HepG2 (cell line): ENCODE results near the gene GPR179. TPM values are rescaled to one million over a fixed set of nuclear protein-coding genes. Genes with fewer than 3 reads are reported as not detected.

ENCODE experiments used
- AHR ChIP-seq: IDR thresholded peaks from 2 replicates; pipeline ENCODE4 v1.6.1; 2018; ENCODE audit warnings: missing genetic modification reagents, missing compliant biosample characterization
- CCDC6 ChIP-seq: sonication (generic); formaldehyde crosslinking; IDR thresholded peaks from 2 replicates; pipeline ENCODE4 v1.8.1; 2022; ENCODE audit warnings: mild to moderate bottlenecking, missing genetic modification reagents, moderate library complexity
- HCFC1 ChIP-seq: fragments of 150-350 bp; IDR thresholded peaks from 2 replicates; pipeline ENCODE4 v1.6.1; 2014; ENCODE audit warnings: low read depth, low read length
- HMGA1 ChIP-seq: sonication (generic); formaldehyde crosslinking; conservative IDR thresholded peaks from 2 replicates; pipeline ENCODE4 v1.4.0; 2020; ENCODE audit warnings: missing genetic modification reagents
- KDM5B ChIP-seq: sonication (generic); formaldehyde crosslinking; IDR thresholded peaks from 2 replicates; pipeline ENCODE4 v1.4.0; 2020; ENCODE audit warnings: missing genetic modification reagents, mild to moderate bottlenecking, borderline replicate concordance
- MBNL3 ChIP-seq: fragments of 250-450 bp; sonication (Bioruptor Pico); conservative IDR thresholded peaks from 2 replicates; pipeline ENCODE4 v1.8.0; 2022; ENCODE audit warnings: mild to moderate bottlenecking, inconsistent platforms
- MTA3 ChIP-seq: sonication (generic); formaldehyde crosslinking; IDR thresholded peaks from 2 replicates; pipeline ENCODE4 v1.4.0; 2020; ENCODE audit warnings: missing genetic modification reagents
- MYNN ChIP-seq: sonication (generic); formaldehyde crosslinking; IDR thresholded peaks from 2 replicates; pipeline ENCODE4 v1.4.0; 2020; ENCODE audit warnings: mild to moderate bottlenecking, low read depth, missing genetic modification reagents
- NFYC ChIP-seq: IDR thresholded peaks from 2 replicates; pipeline ENCODE4 v1.6.1; 2016; ENCODE audit warnings: missing genetic modification reagents, missing compliant biosample characterization
- PRPF4 ChIP-seq: fragments of 200-400 bp; formaldehyde crosslinking; IDR thresholded peaks from 2 replicates; pipeline ENCODE4 v1.6.1; 2016; ENCODE audit warnings: low read length, low read depth; ENCODE audit not compliant: poor library complexity, severe bottlenecking
- SIN3B ChIP-seq: fragments of 150-350 bp; IDR thresholded peaks from 2 replicates; pipeline ENCODE4 v1.6.1; 2014; ENCODE audit warnings: low read length
- SNAI1 ChIP-seq: sonication (generic); formaldehyde crosslinking; IDR thresholded peaks from 2 replicates; pipeline ENCODE4 v1.5.0; 2020; ENCODE audit warnings: mild to moderate bottlenecking, missing genetic modification reagents, borderline replicate concordance
- TOE1 ChIP-seq: sonication (generic); formaldehyde crosslinking; IDR thresholded peaks from 2 replicates; pipeline ENCODE4 v1.4.0; 2020; ENCODE audit warnings: mild to moderate bottlenecking, missing genetic modification reagents
- WIZ ChIP-seq: sonication (generic); formaldehyde crosslinking; IDR thresholded peaks from 2 replicates; pipeline ENCODE4 v1.5.1; 2020; ENCODE audit warnings: mild to moderate bottlenecking, missing genetic modification reagents
- YY1 ChIP-seq: IDR thresholded peaks from 2 replicates; pipeline ENCODE4 v1.6.1; 2011; ENCODE audit warnings: low read length, low read depth, moderate library complexity, mild to moderate bottlenecking; ENCODE audit not compliant: insufficient read depth, insufficient replicate concordance
- ZBTB8A ChIP-seq: sonication (generic); formaldehyde crosslinking; IDR thresholded peaks from 2 replicates; pipeline ENCODE4 v1.4.0; 2020; ENCODE audit warnings: mild to moderate bottlenecking, low read depth, missing genetic modification reagents, borderline replicate concordance
- ZFYVE20 ChIP-seq: sonication (generic); formaldehyde crosslinking; IDR thresholded peaks from 2 replicates; pipeline ENCODE4 v1.8.0; 2023; ENCODE audit warnings: low read depth, mild to moderate bottlenecking, moderate library complexity, missing genetic modification reagents, borderline replicate concordance
- ZNF121 ChIP-seq: sonication (generic); formaldehyde crosslinking; IDR thresholded peaks from 2 replicates; pipeline ENCODE4 v1.5.0; 2020; ENCODE audit warnings: mild to moderate bottlenecking, missing genetic modification reagents
- ZNF235 ChIP-seq: sonication (generic); formaldehyde crosslinking; IDR thresholded peaks from 2 replicates; pipeline ENCODE4 v1.8.1; 2023; ENCODE audit warnings: mild to moderate bottlenecking, missing genetic modification reagents, borderline replicate concordance
- ZNF282 ChIP-seq: fragments of 450-650 bp; IDR thresholded peaks from 2 replicates; pipeline ENCODE4 v1.6.1; 2018; ENCODE audit not compliant: partially characterized antibody
- ZNF543 ChIP-seq: sonication (generic); formaldehyde crosslinking; IDR thresholded peaks from 2 replicates; pipeline ENCODE4 v1.4.0; 2020; ENCODE audit warnings: mild to moderate bottlenecking, missing genetic modification reagents
- ZNF558 ChIP-seq: sonication (generic); formaldehyde crosslinking; IDR thresholded peaks from 2 replicates; pipeline ENCODE4 v1.9.0; 2022; ENCODE audit warnings: mild to moderate bottlenecking, missing genetic modification reagents, borderline replicate concordance
- ZNF607 ChIP-seq: sonication (generic); formaldehyde crosslinking; IDR thresholded peaks from 2 replicates; pipeline ENCODE4 v1.5.1; 2020; ENCODE audit warnings: missing genetic modification reagents, mild to moderate bottlenecking, borderline replicate concordance
- ZNF878 ChIP-seq: sonication (generic); formaldehyde crosslinking; IDR thresholded peaks from 2 replicates; pipeline ENCODE4 v1.8.1; 2023; ENCODE audit warnings: mild to moderate bottlenecking, missing genetic modification reagents, moderate library complexity
- polyA plus RNA-seq, 8 experiments: library from polyadenylated mRNA; depleted of rRNA in 3 of 8; stranded (reverse) in 7 of 8; unstranded in 1 of 8; fragments of >200 nt; fragmentation: Illumina TruSeq in 4 of 8; extraction: Trizol in 4 of 8; gene quantifications; 2 replicates each; pipeline versions ENCODE4 v1.2.1 to v1.2.3, GENCODE V29; 2011 to 2016; ENCODE audit warnings: low read depth in 4 of 8, missing spikeins in 1 of 8, mixed read lengths in 1 of 8; ENCODE audit not compliant: insufficient read depth in 1 of 8
- total RNA-seq, 5 experiments: library from RNA; depleted of rRNA; stranded (reverse); fragments of >200 nt; fragmentation: Illumina TruSeq; extraction: Trizol; gene quantifications; 2 replicates each; pipeline ENCODE4 v1.2.3, GENCODE V29; 2016; ENCODE audit warnings: low read depth in 1 of 5
- TF ChIP-seq, protein P1 (sequence below): sonication (generic); formaldehyde crosslinking; IDR thresholded peaks from 2 replicates; pipeline ENCODE4 v1.9.0; 2022; ENCODE audit warnings: low read depth, missing genetic modification reagents
- TF ChIP-seq, protein P2 (sequence below): sonication (generic); formaldehyde crosslinking; IDR thresholded peaks from 2 replicates; pipeline ENCODE4 v1.5.1; 2020; ENCODE audit warnings: mild to moderate bottlenecking, missing genetic modification reagents

GPR179 gene
- total and polyA plus RNA-seq, 2 of the 13 experiments (the other 11 are each of a cell fraction or from before 2014, with no cell fraction given) = 0.03 TPM; not detected in 1

GRCh38 chr17:38351412-38352222 is 7.9 kb upstream of the GPR179 start, which contains the start of gene SOCS7 (continued):
- TF ChIP-seq, protein P1, sequence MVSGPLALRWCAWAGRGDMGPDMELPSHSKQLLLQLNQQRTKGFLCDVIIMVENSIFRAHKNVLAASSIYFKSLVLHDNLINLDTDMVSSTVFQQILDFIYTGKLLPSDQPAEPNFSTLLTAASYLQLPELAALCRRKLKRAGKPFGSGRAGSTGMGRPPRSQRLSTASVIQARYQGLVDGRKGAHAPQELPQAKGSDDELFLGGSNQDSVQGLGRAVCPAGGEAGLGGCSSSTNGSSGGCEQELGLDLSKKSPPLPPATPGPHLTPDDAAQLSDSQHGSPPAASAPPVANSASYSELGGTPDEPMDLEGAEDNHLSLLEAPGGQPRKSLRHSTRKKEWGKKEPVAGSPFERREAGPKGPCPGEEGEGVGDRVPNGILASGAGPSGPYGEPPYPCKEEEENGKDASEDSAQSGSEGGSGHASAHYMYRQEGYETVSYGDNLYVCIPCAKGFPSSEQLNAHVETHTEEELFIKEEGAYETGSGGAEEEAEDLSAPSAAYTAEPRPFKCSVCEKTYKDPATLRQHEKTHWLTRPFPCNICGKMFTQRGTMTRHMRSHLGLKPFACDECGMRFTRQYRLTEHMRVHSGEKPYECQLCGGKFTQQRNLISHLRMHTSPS = no peak
- 0 out of 2 replicates have a peak, but pooled peaks have one; percentile 34 for TF ChIP-seq ZNF121
- no peak for TF ChIP-seq ZNF282
- no peak for TF ChIP-seq SNAI1 (CRISPR knock-in tag)
- TF ChIP-seq SIN3B = 0 out of 2 replicates have a peak, but pooled peaks have one; percentile 50
- no peak for TF ChIP-seq HMGA1 (CRISPR knock-in tag)
- TF ChIP-seq HCFC1 = no peak; the same call in 1 of the 2 replicates
- TF ChIP-seq MYNN (CRISPR knock-in tag) = peak; percentile 93; the same call in 1 of the 2 replicates
- TF ChIP-seq, protein P2, sequence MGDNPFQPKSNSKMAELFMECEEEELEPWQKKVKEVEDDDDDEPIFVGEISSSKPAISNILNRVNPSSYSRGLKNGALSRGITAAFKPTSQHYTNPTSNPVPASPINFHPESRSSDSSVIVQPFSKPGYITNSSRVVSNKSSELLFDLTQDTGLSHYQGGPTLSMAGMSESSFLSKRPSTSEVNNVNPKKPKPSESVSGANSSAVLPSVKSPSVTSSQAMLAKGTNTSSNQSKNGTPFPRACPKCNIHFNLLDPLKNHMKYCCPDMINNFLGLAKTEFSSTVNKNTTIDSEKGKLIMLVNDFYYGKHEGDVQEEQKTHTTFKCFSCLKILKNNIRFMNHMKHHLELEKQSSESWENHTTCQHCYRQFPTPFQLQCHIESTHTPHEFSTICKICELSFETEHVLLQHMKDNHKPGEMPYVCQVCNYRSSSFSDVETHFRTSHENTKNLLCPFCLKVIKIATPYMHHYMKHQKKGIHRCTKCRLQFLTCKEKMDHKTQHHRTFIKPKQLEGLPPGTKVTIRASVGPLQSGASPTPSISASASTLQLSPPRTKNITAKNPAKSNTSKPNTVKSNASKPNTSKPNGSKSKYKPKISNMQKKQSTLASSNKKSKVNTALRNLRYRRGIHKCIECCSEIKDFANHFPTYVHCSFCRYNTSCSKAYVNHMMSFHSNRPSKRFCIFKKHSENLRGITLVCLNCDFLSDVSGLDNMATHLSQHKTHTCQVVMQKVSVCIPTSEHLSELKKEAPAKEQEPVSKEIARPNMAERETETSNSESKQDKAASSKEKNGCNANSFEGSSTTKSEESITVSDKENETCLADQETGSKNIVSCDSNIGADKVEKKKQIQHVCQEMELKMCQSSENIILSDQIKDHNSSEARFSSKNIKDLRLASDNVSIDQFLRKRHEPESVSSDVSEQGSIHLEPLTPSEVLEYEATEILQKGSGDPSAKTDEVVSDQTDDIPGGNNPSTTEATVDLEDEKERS (CRISPR knock-in tag) = peak; percentile 16; the same call in 1 of the 2 replicates
- 0 out of 2 replicates have a peak, but pooled peaks have one; percentile 61 for TF ChIP-seq ZNF543 (CRISPR knock-in tag)
- no peak for TF ChIP-seq MBNL3 (CRISPR knock-in tag)
- no peak for TF ChIP-seq PRPF4
- peak; percentile 77; the same call in 1 of the 2 replicates for TF ChIP-seq AHR (CRISPR knock-in tag)
- peak; percentile 44; the same call in 1 of the 2 replicates for TF ChIP-seq TOE1 (CRISPR knock-in tag)
- TF ChIP-seq ZBTB8A = no peak
- TF ChIP-seq MTA3 = no peak
- TF ChIP-seq CCDC6 (CRISPR knock-in tag) = no peak; the same call in 1 of the 2 replicates
- peak; percentile 73; the same call in 1 of the 2 replicates for TF ChIP-seq ZNF558 (CRISPR knock-in tag)
- peak; percentile 59; the same call in 1 of the 2 replicates for TF ChIP-seq KDM5B (CRISPR knock-in tag)
- peak; percentile 79; the same call in 1 of the 2 replicates for TF ChIP-seq ZNF607 (CRISPR knock-in tag)
- TF ChIP-seq WIZ (CRISPR knock-in tag) = no peak
- TF ChIP-seq ZFYVE20 = no peak
- TF ChIP-seq ZNF878 (CRISPR knock-in tag) = no peak
- no peak for TF ChIP-seq ZNF235 (CRISPR knock-in tag)
- peak; percentile 81 for TF ChIP-seq NFYC (CRISPR knock-in tag)
- TF ChIP-seq YY1 = peak; percentile 62
